Activated naive CD8-positive, alpha-beta T cell (primary cell): ENCODE measurements around the gene CD79B.
"Not testable (repeated sequence)": the region's sequence is repeated elsewhere in the genome, so short reads cannot be mapped to it uniquely, and the experiment has no call there.

Experiments used
- H3K27ac Mint-ChIP-seq: one replicate; pipeline ENCODE4 v1.8.0; 2021; ENCODE audit warnings: mixed read lengths
- H3K27me3 Mint-ChIP-seq: one replicate; pipeline ENCODE4 v1.8.0; 2021; ENCODE audit warnings: mixed read lengths
- H3K36me3 Mint-ChIP-seq: one replicate; pipeline ENCODE4 v1.8.0; 2021; ENCODE audit warnings: mixed read lengths
- H3K4me1 Mint-ChIP-seq: one replicate; pipeline ENCODE4 v1.8.0; 2021; ENCODE audit warnings: low read depth, mixed read lengths
- H3K4me3 Mint-ChIP-seq: one replicate; pipeline ENCODE4 v1.8.0; 2021; ENCODE audit warnings: mild to moderate bottlenecking, mixed read lengths
- H3K9me3 Mint-ChIP-seq: one replicate; pipeline ENCODE4 v1.8.0; 2021; ENCODE audit warnings: low read depth, mixed read lengths

Gene CD79B

DNA sequence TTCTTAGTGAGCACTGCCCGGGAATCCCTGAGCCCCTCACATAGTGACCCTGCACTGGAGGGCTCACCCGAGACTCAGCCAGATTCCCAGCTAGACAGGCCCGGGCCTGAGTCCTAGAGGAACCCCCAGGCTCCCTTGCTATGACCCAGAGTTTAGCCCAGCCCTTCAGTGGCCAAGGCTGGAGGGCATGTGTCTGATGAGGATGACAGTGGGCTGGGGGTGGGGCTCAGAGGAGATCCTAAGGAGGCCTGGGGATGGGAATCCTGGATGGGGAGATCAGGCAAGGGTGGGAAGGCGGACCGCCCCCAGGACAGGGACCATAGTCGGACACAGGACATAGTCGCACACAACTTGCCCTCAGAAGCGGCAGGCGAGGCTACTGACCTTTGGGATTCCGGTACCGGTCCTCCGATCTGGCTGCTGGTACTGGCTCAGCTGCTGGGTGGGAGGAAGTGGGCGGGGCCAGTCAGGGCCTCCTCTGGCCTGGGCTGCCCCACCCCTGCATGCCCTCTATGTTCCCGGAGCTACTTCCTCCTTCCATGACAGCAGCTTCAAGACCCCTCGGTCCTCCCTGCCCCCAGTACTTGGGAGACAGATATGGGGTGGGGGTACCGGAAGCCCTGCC lies 1.1 kb downstream of the CD79B start:
- no peaks in the 10 kb centered on the region for H3K27me3 Mint-ChIP-seq
- peaks cover 17% of the 10 kb centered on the region for H3K4me1 Mint-ChIP-seq
- H3K4me3 Mint-ChIP-seq = peak overlapping the region; percentile 94
- H3K9me3 Mint-ChIP-seq = no peaks in the 10 kb centered on the region
- H3K36me3 Mint-ChIP-seq = no peaks in the 10 kb centered on the region
- H3K27ac Mint-ChIP-seq = peak overlapping the region; percentile 92

DNA sequence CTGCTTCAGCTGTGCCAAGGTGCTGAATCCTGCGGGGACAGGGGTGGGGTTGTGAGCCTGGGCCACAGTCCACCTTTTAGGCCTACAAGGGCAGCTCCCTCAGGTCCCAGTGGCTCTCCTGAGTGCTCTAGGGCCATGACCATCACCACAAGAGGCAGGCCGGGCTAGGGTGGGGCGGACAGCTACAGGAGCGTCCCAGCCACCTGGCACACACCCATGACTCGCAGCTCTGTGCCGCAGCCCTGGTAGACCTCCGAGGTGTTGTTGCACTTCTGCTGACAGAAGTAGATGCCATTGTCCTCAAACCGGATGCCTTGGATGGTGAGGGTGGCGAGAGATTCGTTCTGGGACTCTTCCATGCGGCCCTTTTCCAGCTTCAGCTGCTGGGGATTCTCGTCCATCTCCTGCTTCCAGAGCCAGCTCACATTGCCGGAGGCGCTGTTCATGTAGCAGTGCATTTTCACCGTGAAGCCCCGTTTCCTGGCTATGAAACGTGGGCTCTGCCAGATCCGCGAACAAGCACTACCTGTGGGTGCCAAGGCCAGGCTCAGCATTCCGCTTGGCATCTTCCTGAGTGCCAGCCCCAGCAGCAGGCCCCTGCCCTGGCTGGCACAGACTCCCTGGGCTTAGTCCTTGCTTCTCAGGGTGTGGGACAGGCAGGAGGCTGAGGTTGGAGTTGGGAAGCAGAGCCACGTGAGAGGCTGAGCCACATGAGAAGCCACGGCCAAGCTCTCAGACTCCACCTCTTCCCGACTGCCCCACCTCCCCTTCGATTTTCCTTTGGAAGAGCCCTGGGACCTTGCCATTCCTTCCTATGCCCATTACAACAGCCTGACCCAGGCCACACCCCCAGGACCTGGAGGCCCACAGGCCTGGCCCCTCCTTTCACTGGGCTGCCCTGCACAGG lies 2.0 kb downstream of the CD79B start:
- Mint-ChIP-seq H3K27ac (no peak overlapping the region), H3K36me3 (no peaks in the 10 kb centered on the region), H3K9me3 (no peaks in the 10 kb centered on the region), H3K4me3 (peak overlapping the region; percentile 32), H3K4me1 (peaks cover 17% of the 10 kb centered on the region), H3K27me3 (no peaks in the 10 kb centered on the region)

GRCh38 chr17:63928966-63929695 lies 3.0 kb downstream of the CD79B start:
- no peaks in the 10 kb centered on the region for H3K27me3 Mint-ChIP-seq
- H3K36me3 Mint-ChIP-seq = no peaks in the 10 kb centered on the region
- no peaks in the 10 kb centered on the region for H3K9me3 Mint-ChIP-seq
- H3K4me3 Mint-ChIP-seq = peak overlapping the region; percentile 31
- no peak overlapping the region for H3K27ac Mint-ChIP-seq
- H3K4me1 Mint-ChIP-seq = peaks cover 17% of the 10 kb centered on the region

DNA sequence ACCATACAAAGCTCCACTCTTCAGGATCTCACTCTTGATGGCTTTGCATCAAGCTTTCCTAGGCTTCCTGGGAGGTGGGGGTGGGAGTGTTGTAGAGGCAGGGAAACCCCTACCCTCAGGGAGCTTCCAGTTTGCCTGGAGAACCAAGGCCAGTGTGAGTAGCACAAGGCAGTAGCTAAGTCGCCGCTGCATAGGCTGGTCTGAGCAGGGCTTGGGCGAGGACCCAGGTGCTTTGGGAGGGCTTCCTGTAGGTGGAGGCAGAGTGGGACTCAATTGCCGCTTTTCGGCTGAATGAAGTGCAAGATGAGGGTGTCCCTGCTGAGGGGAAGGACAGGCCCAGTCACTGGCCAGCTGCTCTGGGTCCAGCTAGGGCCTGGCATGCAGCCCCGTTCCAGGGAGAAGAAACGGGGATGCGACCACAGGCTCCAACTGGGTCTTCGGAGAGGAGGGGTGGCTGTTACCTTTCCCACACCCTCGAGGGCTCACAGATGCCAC lies 3.9 kb downstream of the CD79B start:
- Mint-ChIP-seq H3K9me3 (no peaks in the 10 kb centered on the region), H3K27me3 (no peaks in the 10 kb centered on the region), H3K4me3 (no peak overlapping the region), H3K27ac (no peak overlapping the region), H3K4me1 (peaks cover 17% of the 10 kb centered on the region), H3K36me3 (no peaks in the 10 kb centered on the region)

GRCh38 chr17:63927464-63928171 lies 4.5 kb downstream of the CD79B start:
- Mint-ChIP-seq H3K4me1 (peaks cover 16% of the 10 kb centered on the region), H3K4me3 (no peak overlapping the region), H3K36me3 (no peaks in the 10 kb centered on the region), H3K27ac (no peak overlapping the region), H3K9me3 (no peaks in the 10 kb centered on the region), H3K27me3 (no peaks in the 10 kb centered on the region)

DNA sequence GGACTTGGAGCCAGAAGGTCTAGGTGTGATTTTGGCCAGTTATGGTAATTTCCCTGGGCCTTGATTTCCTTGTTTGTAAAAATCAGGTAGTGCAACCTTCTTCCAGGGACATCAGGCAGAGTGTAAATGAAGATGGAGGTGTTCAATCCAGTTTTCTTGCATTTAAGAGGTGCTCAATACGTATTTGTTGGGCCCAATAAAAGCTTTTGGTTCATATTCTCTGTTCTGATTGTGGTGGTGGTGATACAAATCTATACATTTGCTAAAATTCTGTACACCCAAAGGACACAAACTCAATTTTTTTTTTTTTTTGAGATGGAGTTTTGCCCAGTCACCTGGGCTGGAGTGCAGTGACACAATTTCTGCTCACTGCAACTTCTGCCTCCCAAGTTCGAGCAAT lies 6.0 kb downstream of the CD79B start:
- Mint-ChIP-seq H3K9me3 (no peaks in the 10 kb centered on the region), H3K4me1 (peaks cover 6% of the 10 kb centered on the region), H3K27me3 (no peaks in the 10 kb centered on the region), H3K36me3 (no peaks in the 10 kb centered on the region), H3K27ac (no peak overlapping the region), H3K4me3 (no peak overlapping the region)

- Mint-ChIP-seq H3K27me3 (no peaks in the 10 kb centered on the region), H3K27ac (no peak overlapping the region), H3K9me3 (no peaks in the 10 kb centered on the region), H3K4me3 (no peak overlapping the region), H3K36me3 (no peaks in the 10 kb centered on the region), H3K4me1 (peaks cover 1% of the 10 kb centered on the region)
Observed at GRCh38 chr17:63925615-63926014, 6.5 kb downstream of the CD79B start.

- H3K4me3 Mint-ChIP-seq, H3K4me1 Mint-ChIP-seq, H3K27ac Mint-ChIP-seq: not testable (repeated sequence)
Observed at GRCh38 chr17:63922402-63922801, 9.7 kb downstream of the CD79B start.

GRCh38 chr17:63920779-63921178 lies 11.4 kb downstream of the CD79B start:
- not testable (repeated sequence) for H3K4me3 Mint-ChIP-seq, H3K27ac Mint-ChIP-seq, H3K9me3 Mint-ChIP-seq, H3K4me1 Mint-ChIP-seq, H3K27me3 Mint-ChIP-seq, H3K36me3 Mint-ChIP-seq

More at GRCh38 chr17:63922402-63922801, 9.7 kb downstream of the CD79B start:
- not testable (repeated sequence) for H3K36me3 Mint-ChIP-seq, H3K9me3 Mint-ChIP-seq, H3K27me3 Mint-ChIP-seq

DNA sequence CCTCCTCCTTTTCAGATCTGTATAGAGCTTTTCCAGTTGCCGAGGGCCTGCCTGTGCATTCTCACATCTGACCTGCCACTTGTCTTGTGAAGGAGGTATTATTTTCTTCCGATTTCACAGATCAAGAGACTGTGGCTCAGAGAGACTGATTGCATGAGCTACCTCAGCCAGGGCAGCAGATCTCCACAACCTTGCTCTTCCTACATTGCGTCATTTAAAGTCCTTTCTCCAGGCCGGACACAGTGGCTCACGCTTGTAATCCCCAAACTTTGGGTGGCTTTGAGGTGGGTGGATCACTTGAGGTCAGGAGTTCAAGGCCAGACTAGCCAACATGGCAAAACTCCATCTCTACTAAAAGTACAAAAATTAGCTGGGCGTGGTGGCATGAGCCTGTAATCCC lies 12.1 kb downstream of the CD79B start:
- H3K4me1 Mint-ChIP-seq, H3K9me3 Mint-ChIP-seq, H3K27ac Mint-ChIP-seq, H3K27me3 Mint-ChIP-seq, H3K36me3 Mint-ChIP-seq, H3K4me3 Mint-ChIP-seq: not testable (repeated sequence)

DNA sequence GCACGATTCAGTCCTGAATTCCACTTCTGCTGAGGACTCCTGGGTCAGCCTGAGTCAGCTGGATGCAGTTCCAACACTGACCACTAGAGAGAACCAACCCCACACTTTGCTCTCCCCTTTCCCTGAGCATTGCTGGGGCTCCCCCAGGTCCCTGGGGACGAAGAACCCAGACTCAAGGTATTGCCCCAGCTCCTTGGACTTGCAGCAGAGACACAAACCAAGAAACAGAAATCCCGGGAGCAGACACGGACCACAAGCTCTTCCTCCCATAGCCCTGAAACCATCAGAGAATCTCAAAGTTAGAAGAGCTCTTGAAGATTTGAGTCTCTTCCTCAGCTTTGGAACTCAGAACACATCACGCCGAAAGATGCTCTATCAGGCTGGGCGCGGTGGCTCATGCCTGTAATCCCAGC lies 12.8 kb downstream of the CD79B start:
- Mint-ChIP-seq H3K36me3 (no peaks in the 10 kb centered on the region), H3K27ac (no peak overlapping the region), H3K4me1 (peaks cover 5% of the 10 kb centered on the region), H3K27me3 (peaks cover 2% of the 10 kb centered on the region), H3K9me3 (no peaks in the 10 kb centered on the region), H3K4me3 (no peak overlapping the region)

- not testable (repeated sequence) for H3K9me3 Mint-ChIP-seq, H3K4me1 Mint-ChIP-seq, H3K27me3 Mint-ChIP-seq, H3K27ac Mint-ChIP-seq, H3K36me3 Mint-ChIP-seq, H3K4me3 Mint-ChIP-seq
Observed at GRCh38 chr17:63918789-63919305, 13.3 kb downstream of the CD79B start, which contains the start of gene GH1. Gene GH1, minus strand, starts transcription at chr17:63918839. Its CDS starts 63 bp downstream, at chr17:63918776.

DNA sequence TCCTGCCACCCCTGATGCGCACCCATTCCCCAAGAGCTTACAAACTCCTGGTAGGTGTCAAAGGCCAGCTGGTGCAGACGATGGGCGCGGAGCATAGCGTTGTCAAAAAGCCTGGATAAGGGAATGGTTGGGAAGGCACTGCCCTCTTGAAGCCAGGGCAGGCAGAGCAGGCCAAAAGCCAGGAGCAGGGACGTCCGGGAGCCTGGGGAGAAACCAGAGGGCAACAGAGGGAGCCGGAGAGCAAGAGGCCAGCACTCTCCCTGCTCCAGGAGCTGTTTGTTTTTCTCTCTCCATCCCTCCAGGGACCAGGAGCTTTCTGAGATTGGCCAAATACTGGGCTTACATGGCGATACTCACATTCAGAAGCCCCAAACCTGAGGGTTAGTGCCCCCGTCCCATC lies 13.8 kb downstream of the CD79B start:
- peaks cover 5% of the 10 kb centered on the region for H3K4me1 Mint-ChIP-seq

GRCh38 chr17:63917646-63918045 lies 14.5 kb downstream of the CD79B start:
- Mint-ChIP-seq H3K27me3 (peaks cover 2% of the 10 kb centered on the region), H3K27ac (no peak overlapping the region), H3K4me1 (peaks cover 5% of the 10 kb centered on the region), H3K36me3 (no peaks in the 10 kb centered on the region), H3K4me3 (no peak overlapping the region), H3K9me3 (no peaks in the 10 kb centered on the region)

More for the DNA sequence above, 13.8 kb downstream of the CD79B start:
- Mint-ChIP-seq H3K27ac (no peak overlapping the region), H3K9me3 (no peaks in the 10 kb centered on the region), H3K36me3 (no peaks in the 10 kb centered on the region), H3K4me3 (no peak overlapping the region), H3K27me3 (peaks cover 2% of the 10 kb centered on the region)
